Liver (tissue), 9 donors: ENCODE results near the gene CCDC61. TPM values are rescaled to one million over a fixed set of nuclear protein-coding genes. Genes with fewer than 3 reads are reported as not detected.

Source experiments
- DNase-seq: peaks from one replicate; pipeline ENCODE4 v3.0.0-alpha.2; 2017; ENCODE audit warnings: low spot score
- H3K27ac ChIP-seq, 2 donors: one replicate each; pipeline ENCODE4 v1.7.0; 2013; ENCODE audit warnings: inconsistent platforms in 2 of 2, low read length in 2 of 2, control low read depth in 1 of 2, low read depth in 1 of 2, mild to moderate bottlenecking in 1 of 2
- H3K27me3 ChIP-seq, 4 donors: one replicate each; pipeline versions ENCODE4 v1.6.1 to v1.7.0; 2013; ENCODE audit warnings: low read length in 3 of 4, inconsistent platforms in 1 of 4, mild to moderate bottlenecking in 1 of 4, moderate library complexity in 1 of 4; ENCODE audit not compliant: control insufficient read depth in 4 of 4, insufficient read depth in 4 of 4
- H3K36me3 ChIP-seq, 4 donors: one replicate each; pipeline versions ENCODE4 v1.6.1 to v1.7.0; 2013; ENCODE audit warnings: low read length in 3 of 4, mild to moderate bottlenecking in 3 of 4, low read depth in 1 of 4, moderate library complexity in 1 of 4; ENCODE audit not compliant: control insufficient read depth in 4 of 4, insufficient read depth in 3 of 4
- H3K4me1 ChIP-seq, 4 donors: one replicate each; pipeline versions ENCODE4 v1.6.1 to v1.7.0; 2013; ENCODE audit warnings: low read length in 3 of 4, mild to moderate bottlenecking in 3 of 4, moderate library complexity in 1 of 4; ENCODE audit not compliant: control insufficient read depth in 4 of 4, insufficient read depth in 4 of 4
- H3K4me3 ChIP-seq, 3 donors: one replicate each; pipeline versions ENCODE4 v1.6.1 to v1.7.0; 2013; ENCODE audit warnings: low read length in 3 of 3, control low read depth in 1 of 3, low read depth in 1 of 3, mild to moderate bottlenecking in 1 of 3
- H3K9ac ChIP-seq, 2 donors: one replicate each; pipeline ENCODE4 v1.7.0; 2013; ENCODE audit warnings: low read length in 2 of 2, mild to moderate bottlenecking in 2 of 2, moderate library complexity in 2 of 2, control low read depth in 1 of 2, low read depth in 1 of 2
- H3K9me3 ChIP-seq, 4 donors: one replicate each; pipeline versions ENCODE4 v1.6.1 to v1.7.0; 2013; ENCODE audit warnings: low read length in 3 of 4; ENCODE audit not compliant: control insufficient read depth in 4 of 4
- EGR1 ChIP-seq, 2 donors: IDR thresholded peaks; 2 replicates each; pipeline ENCODE4 v1.6.1; 2016 to 2018; ENCODE audit warnings: antibody characterized with exemption in 2 of 2, low read depth in 2 of 2
- FOXA1 ChIP-seq: IDR thresholded peaks from 2 replicates; pipeline ENCODE4 v1.6.1; 2016; ENCODE audit warnings: antibody characterized with exemption
- FOXA2 ChIP-seq: IDR thresholded peaks from 2 replicates; pipeline ENCODE4 v1.6.1; 2016; ENCODE audit warnings: antibody characterized with exemption
- GABPA ChIP-seq, 2 donors: IDR thresholded peaks in 1 of 2; conservative IDR thresholded peaks in 1 of 2; 2 replicates each; pipeline ENCODE4 v1.6.1; 2016; ENCODE audit warnings: antibody characterized with exemption in 2 of 2, mild to moderate bottlenecking in 1 of 2, moderate library complexity in 1 of 2
- HNF4A ChIP-seq, 2 donors: conservative IDR thresholded peaks; 2 replicates each; pipeline ENCODE4 v1.6.1; 2016; ENCODE audit warnings: antibody characterized with exemption in 2 of 2, mild to moderate bottlenecking in 2 of 2
- HNF4G ChIP-seq: IDR thresholded peaks from 2 replicates; pipeline ENCODE4 v1.6.1; 2016; ENCODE audit warnings: antibody characterized with exemption
- JUND ChIP-seq, 2 donors: IDR thresholded peaks; 2 replicates each; pipeline ENCODE4 v1.6.1; 2016; ENCODE audit warnings: antibody characterized with exemption in 2 of 2
- NR2F2 ChIP-seq: IDR thresholded peaks from 2 replicates; pipeline ENCODE4 v1.6.1; 2016; ENCODE audit warnings: antibody characterized with exemption
- RAD21 ChIP-seq, 2 donors: IDR thresholded peaks; 2 replicates each; pipeline ENCODE4 v1.6.1; 2016; ENCODE audit warnings: antibody characterized with exemption in 2 of 2, mild to moderate bottlenecking in 2 of 2
- RXRA ChIP-seq, 2 donors: IDR thresholded peaks; 2 replicates each; pipeline ENCODE4 v1.6.1; 2017 to 2018; ENCODE audit warnings: antibody characterized with exemption in 2 of 2, mild to moderate bottlenecking in 1 of 2
- SP1 ChIP-seq: IDR thresholded peaks from 2 replicates; pipeline ENCODE4 v1.6.1; 2018; ENCODE audit warnings: antibody characterized with exemption, mild to moderate bottlenecking
- TAF1 ChIP-seq: conservative IDR thresholded peaks from 2 replicates; pipeline ENCODE4 v1.6.1; 2016; ENCODE audit warnings: antibody characterized with exemption, mild to moderate bottlenecking
- YY1 ChIP-seq: IDR thresholded peaks from 2 replicates; pipeline ENCODE4 v1.6.1; 2016; ENCODE audit warnings: antibody characterized with exemption, mild to moderate bottlenecking
- WGBS: extraction: QIAGEN DNeasy Blood & Tissue Kit; methylation state at CpG from one replicate; pipeline ENCODE4 v1.1.7; 2013; 5-methylcytosine and 5-hydroxymethylcytosine counted together
- polyA plus RNA-seq, 2 donors: library from polyadenylated mRNA; stranded (reverse) in 1 of 2; unstranded in 1 of 2; fragments of 200-250 nt in 1 of 2; fragments of >200 nt in 1 of 2; fragmentation: Nextera tagmentation in 1 of 2; extraction: Ambion mirVana in 1 of 2; gene quantifications; one replicate each; pipeline versions ENCODE4 v1.2.1 to v1.2.3, GENCODE V29; 2013 to 2015
- total RNA-seq, 2 donors: library from RNA; depleted of rRNA; stranded (reverse); fragments of >200 nt; gene quantifications; one replicate each; pipeline ENCODE4 v1.2.3, GENCODE V29; 2014
- TF ChIP-seq, protein P1 (sequence below): fragments of 150-350 bp; IDR thresholded peaks from 2 replicates; pipeline ENCODE4 v1.5.1; 2017; ENCODE audit warnings: improper control_type of control experiment, low read depth, low read length; ENCODE audit not compliant: missing input control
- TF ChIP-seq, protein P2 (sequence below): IDR thresholded peaks from 2 replicates; pipeline ENCODE4 v1.6.1; 2016; ENCODE audit warnings: antibody characterized with exemption
- TF ChIP-seq, protein P3 (sequence below): IDR thresholded peaks from 2 replicates; pipeline ENCODE4 v1.6.1; 2016; ENCODE audit warnings: antibody characterized with exemption
- donor health status: healthy.
- donor health status: healthy.
- donor health status: healthy.
- donor health status: healthy.
- donor health status: healthy.

Gene CCDC61
- total and polyA plus RNA-seq, 4 donors = 1.7 to 6.3 (median 2.9) TPM

DNA sequence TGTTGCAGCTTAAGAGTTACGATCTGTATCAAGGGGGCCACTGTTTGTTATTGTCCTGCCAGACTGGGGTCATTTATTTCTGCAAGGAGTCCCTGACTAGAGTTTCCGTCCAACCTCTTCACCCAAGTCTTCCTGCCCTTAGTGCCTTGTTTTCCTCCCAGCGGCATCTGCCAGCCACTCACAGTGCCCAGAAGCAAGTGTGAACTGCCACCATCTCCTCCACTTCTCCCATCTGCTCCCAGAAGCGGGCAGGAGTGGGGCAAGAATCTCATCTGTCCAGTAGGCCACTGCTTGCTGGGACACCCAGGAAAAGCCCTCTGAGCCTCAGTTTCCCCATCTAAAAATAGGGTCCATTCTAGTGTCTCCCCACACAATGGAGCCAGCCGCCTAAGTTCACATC, 25.6 kb upstream of the CCDC61 start:
- peaks cover 0 to 16% (median 2%) of the 10 kb centered on the region in 4 donors for H3K27me3 ChIP-seq
- 67% methylated on average over 5 of the region's 5 CpGs for WGBS

DNA sequence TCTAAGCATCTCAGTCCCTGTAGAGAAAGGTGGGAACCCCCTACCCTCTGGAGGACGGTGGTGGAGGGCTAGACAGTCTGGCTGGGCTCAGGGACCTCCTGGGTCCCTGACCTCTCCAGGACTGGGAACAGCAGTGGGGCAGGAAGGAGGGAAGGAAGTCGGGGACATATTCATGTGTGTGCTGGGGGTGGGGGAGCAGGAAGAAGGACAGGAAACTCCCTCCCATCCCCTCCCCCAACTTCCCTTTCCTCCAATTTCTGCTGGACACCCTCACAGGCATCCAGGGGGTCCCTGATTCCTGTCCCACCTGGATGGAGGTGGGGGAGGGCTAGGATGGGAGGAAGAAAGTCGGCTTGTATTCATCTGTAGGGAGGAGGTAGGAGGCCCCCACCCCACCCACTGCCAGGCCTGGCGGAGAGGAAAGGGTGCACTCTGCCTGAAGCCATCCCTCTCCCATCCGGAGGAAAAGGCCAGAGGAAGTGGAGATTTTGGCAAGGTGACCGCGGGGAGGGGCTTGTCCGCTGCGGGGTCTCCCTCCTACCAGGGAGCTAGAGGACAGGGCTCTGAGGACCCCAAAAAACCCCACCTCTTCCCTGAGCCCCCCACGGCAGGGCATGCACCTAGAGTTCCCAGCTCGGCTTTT, 23.9 kb upstream of the CCDC61 start:
- H3K4me3 ChIP-seq = no peak overlapping the region
- WGBS = 17% methylated on average over 11 of the region's 11 CpGs
- peaks cover 0 to 15% (median 4%) of the 10 kb centered on the region in 4 donors for H3K27me3 ChIP-seq
- H3K9ac ChIP-seq = no peak overlapping the region
- DNase-seq = no peak
- peaks cover 0 to 2% (median 0%) of the 10 kb centered on the region in 4 donors for H3K4me1 ChIP-seq
- TF ChIP-seq NR2F2 (peak; percentile 71), JUND (IDR thresholded peaks at IDR 0.05) (no peak), SP1 (no peak), EGR1 (IDR thresholded peaks at IDR 0.05; ENCODE audit: low read depth in 2 of 2) (peak in 1 of 2 donors; percentile 64)
- TF ChIP-seq, protein P1, sequence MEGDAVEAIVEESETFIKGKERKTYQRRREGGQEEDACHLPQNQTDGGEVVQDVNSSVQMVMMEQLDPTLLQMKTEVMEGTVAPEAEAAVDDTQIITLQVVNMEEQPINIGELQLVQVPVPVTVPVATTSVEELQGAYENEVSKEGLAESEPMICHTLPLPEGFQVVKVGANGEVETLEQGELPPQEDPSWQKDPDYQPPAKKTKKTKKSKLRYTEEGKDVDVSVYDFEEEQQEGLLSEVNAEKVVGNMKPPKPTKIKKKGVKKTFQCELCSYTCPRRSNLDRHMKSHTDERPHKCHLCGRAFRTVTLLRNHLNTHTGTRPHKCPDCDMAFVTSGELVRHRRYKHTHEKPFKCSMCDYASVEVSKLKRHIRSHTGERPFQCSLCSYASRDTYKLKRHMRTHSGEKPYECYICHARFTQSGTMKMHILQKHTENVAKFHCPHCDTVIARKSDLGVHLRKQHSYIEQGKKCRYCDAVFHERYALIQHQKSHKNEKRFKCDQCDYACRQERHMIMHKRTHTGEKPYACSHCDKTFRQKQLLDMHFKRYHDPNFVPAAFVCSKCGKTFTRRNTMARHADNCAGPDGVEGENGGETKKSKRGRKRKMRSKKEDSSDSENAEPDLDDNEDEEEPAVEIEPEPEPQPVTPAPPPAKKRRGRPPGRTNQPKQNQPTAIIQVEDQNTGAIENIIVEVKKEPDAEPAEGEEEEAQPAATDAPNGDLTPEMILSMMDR = no peak
- TF ChIP-seq, protein P2, sequence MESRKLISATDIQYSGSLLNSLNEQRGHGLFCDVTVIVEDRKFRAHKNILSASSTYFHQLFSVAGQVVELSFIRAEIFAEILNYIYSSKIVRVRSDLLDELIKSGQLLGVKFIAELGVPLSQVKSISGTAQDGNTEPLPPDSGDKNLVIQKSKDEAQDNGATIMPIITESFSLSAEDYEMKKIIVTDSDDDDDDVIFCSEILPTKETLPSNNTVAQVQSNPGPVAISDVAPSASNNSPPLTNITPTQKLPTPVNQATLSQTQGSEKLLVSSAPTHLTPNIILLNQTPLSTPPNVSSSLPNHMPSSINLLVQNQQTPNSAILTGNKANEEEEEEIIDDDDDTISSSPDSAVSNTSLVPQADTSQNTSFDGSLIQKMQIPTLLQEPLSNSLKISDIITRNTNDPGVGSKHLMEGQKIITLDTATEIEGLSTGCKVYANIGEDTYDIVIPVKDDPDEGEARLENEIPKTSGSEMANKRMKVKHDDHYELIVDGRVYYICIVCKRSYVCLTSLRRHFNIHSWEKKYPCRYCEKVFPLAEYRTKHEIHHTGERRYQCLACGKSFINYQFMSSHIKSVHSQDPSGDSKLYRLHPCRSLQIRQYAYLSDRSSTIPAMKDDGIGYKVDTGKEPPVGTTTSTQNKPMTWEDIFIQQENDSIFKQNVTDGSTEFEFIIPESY = no peak
- H3K27ac ChIP-seq = no peak overlapping the region
- H3K36me3 ChIP-seq = no peaks in the 10 kb centered on the region
- no peaks in the 10 kb centered on the region for H3K9me3 ChIP-seq

More for the DNA sequence above, 25.6 kb upstream of the CCDC61 start:
- Histone ChIP-seq H3K4me1 (peaks cover 0 to 2% (median 0%) of the 10 kb centered on the region in 4 donors), H3K36me3 (no peaks in the 10 kb centered on the region), H3K9ac (no peak overlapping the region), H3K27ac (no peak overlapping the region), H3K4me3 (no peak overlapping the region), H3K9me3 (no peaks in the 10 kb centered on the region)
- no peak for DNase-seq
- peak; percentile 74 for TF ChIP-seq NR2F2
- no peak for TF ChIP-seq FOXA1
- TF ChIP-seq EGR1 (IDR thresholded peaks at IDR 0.05; ENCODE audit: low read depth in 2 of 2) = no peak

DNA sequence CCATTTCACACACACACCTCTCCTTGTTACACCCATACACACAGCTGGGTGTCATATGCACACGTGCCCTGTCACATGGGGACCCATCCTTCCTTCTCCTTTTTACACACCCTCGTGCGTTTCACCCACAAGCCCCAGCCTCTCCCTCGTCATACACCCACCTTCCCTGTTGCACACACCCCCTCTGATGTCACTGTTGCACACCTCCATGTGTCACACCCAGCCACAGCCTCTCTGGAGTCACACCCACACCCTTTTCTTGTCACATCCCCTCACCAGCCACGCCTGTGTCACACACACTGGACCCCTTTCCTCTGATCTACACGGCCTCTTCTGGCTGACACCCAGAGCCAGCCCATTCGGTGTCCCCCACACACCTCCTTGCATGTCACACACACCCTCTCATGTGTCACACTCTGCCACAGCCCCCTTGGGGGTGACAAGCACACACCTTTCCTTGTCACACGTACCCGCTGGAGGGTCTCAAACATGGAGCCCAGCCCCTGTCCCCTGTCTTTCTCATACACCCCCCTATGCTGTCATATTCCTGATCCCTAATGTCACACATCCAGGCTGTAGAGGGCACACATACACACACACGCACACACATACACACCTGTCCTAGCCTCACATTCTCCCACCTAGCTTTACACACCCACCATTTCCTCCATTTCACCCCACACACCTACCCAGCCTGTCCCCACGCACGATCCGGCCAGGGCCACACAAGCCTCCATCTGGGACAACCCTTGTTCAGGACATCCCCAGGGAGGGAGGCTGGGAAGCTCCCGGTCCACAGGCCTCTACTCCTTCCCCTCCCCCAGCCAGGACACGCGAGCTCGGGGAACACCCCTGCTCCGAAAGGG, 23.0 kb upstream of the CCDC61 start:
- no peak for DNase-seq

More for the DNA sequence above, 23.0 kb upstream of the CCDC61 start:
- Histone ChIP-seq H3K9me3 (no peaks in the 10 kb centered on the region), H3K9ac (no peak overlapping the region), H3K4me3 (peak overlapping the region in 2 of 3 donors; percentile 3 to 42), H3K36me3 (no peaks in the 10 kb centered on the region), H3K27ac (peak overlapping the region in 1 of 2 donors; percentile 21), H3K4me1 (peaks cover 0 to 2% (median 0%) of the 10 kb centered on the region in 4 donors), H3K27me3 (peaks cover 0 to 15% (median 4%) of the 10 kb centered on the region in 4 donors)
- whole genome bisulfite sequencing = 21% methylated on average over 18 of the region's 18 CpGs
- TF ChIP-seq RAD21 (IDR thresholded peaks at IDR 0.05) (no peak), GABPA (IDR thresholded peaks at IDR 0.05 in 1 of 2, conservative IDR thresholded peaks at IDR 0.05 in 1 of 2) (no peak), YY1 (no peak), HNF4A (conservative IDR thresholded peaks at IDR 0.05) (no peak), RXRA (IDR thresholded peaks at IDR 0.05) (no peak), TAF1 (no peak), HNF4G (no peak), FOXA2 (no peak), SP1 (no peak), JUND (IDR thresholded peaks at IDR 0.05) (no peak), EGR1 (IDR thresholded peaks at IDR 0.05; ENCODE audit: low read depth in 2 of 2) (no peak), FOXA1 (no peak)
- TF ChIP-seq, protein P2 = no peak
- TF ChIP-seq, protein P3, sequence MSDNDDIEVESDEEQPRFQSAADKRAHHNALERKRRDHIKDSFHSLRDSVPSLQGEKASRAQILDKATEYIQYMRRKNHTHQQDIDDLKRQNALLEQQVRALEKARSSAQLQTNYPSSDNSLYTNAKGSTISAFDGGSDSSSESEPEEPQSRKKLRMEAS = no peak
- TF ChIP-seq, protein P1 = no peak
